ENCODE results near the gene CNTN4.

DNA sequence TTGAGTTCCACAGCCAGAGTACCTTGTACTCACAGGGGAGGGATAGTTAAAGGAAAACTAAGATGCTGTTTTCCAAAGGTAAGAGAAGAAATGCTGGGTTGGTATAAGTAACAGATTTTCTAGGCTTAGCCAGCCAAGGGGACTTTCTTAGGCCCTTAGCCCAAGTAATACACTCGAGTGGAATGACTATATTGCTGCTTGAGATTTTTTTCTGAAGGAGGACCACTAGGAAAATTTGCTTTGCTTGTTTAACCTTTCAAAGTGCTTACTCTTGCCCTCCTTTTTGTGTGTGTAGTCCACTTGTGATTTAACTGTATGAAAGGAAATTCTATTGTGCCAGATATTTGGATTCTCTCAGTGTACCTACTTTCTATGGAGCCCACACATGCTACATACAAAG, 961.0 kb downstream of the CNTN4 start:
- no peak for TF ChIP-seq EZH2 (IDR thresholded peaks at IDR 0.05)
- no peak for TF ChIP-seq POLR2AphosphoS5 (IDR thresholded peaks at IDR 0.05; ENCODE audit: borderline replicate concordance, low read depth, low read length)

Measured in SK-N-MC (cell line).